ENCODE data around the gene NLE1.

The NLE1 gene

GRCh38 chr17:35148144-35148543 lies 6.0 kb upstream of the NLE1 start:
- Mint-ChIP-seq H3K36me3 (no peaks in the 10 kb centered on the region), H3K4me1 (peaks cover 6% of the 10 kb centered on the region), H3K27ac (no peak overlapping the region), H3K4me3 (no peak overlapping the region), H3K9me3 (no peaks in the 10 kb centered on the region)
- ATAC-seq = no peak
- DNase-seq (ENCODE audit: low spot score in 2 of 2) = no peak

- ATAC-seq = no peak
- no peak for DNase-seq (ENCODE audit: low spot score in 2 of 2)
- no peaks in the 10 kb centered on the region for H3K9me3 Mint-ChIP-seq
- H3K36me3 Mint-ChIP-seq = no peaks in the 10 kb centered on the region
- no peak within 1 kb of the TSS for H3K4me3 Mint-ChIP-seq
- no peak within 1 kb of the TSS for H3K27ac Mint-ChIP-seq
- H3K4me1 Mint-ChIP-seq = peaks cover 6% of the 10 kb centered on the region
These were observed 5.3 kb upstream of the NLE1 start, which contains the start of gene UNC45B for GRCh38 chr17:35147375-35147905. Gene UNC45B, plus strand, starts transcription at chr17:35147817. Its CDS starts 447 bp downstream, at chr17:35148264.

GRCh38 chr17:35146214-35146833 lies 4.2 kb upstream of the NLE1 start:
- no peak for DNase-seq (ENCODE audit: low spot score in 2 of 2)
- Mint-ChIP-seq H3K4me1 (peaks cover 6% of the 10 kb centered on the region), H3K27ac (no peak overlapping the region), H3K4me3 (no peak overlapping the region), H3K36me3 (no peaks in the 10 kb centered on the region), H3K9me3 (no peaks in the 10 kb centered on the region)
- ATAC-seq = no peak

- H3K9me3 Mint-ChIP-seq = no peaks in the 10 kb centered on the region
- H3K36me3 Mint-ChIP-seq = peaks cover 9% of the 10 kb centered on the region
- DNase-seq (ENCODE audit: low spot score in 2 of 2) (no peak), ATAC-seq (no peak)
- H3K27ac Mint-ChIP-seq = no peak overlapping the region
- H3K4me1 Mint-ChIP-seq = peaks cover 6% of the 10 kb centered on the region
- no peak overlapping the region for H3K4me3 Mint-ChIP-seq
These were observed 2.7 kb upstream of the NLE1 start for GRCh38 chr17:35144840-35145239.

GRCh38 chr17:35142467-35142796 lies 329 bp upstream of the NLE1 start:
- peaks cover 6% of the 10 kb centered on the region for H3K4me1 Mint-ChIP-seq
- H3K4me3 Mint-ChIP-seq = peak overlapping the region; percentile 73
- H3K36me3 Mint-ChIP-seq = peaks cover 33% of the 10 kb centered on the region
- DNase-seq (ENCODE audit: low spot score in 2 of 2) (no peak), ATAC-seq (peak; percentile 9)
- H3K9me3 Mint-ChIP-seq = no peaks in the 10 kb centered on the region
- H3K27ac Mint-ChIP-seq = peak overlapping the region; percentile 76

- Mint-ChIP-seq H3K36me3 (peaks cover 76% of the 10 kb centered on the region), H3K9me3 (no peaks in the 10 kb centered on the region), H3K4me1 (peaks cover 7% of the 10 kb centered on the region), H3K4me3 (no peak overlapping the region), H3K27ac (no peak overlapping the region)
- ATAC-seq (no peak), DNase-seq (ENCODE audit: low spot score in 2 of 2) (no peak)
These were observed 3.9 kb downstream of the NLE1 start for GRCh38 chr17:35138218-35138617.

GRCh38 chr17:35135322-35135721 lies 6.8 kb downstream of the NLE1 start:
- Mint-ChIP-seq H3K27ac (no peak overlapping the region), H3K9me3 (no peaks in the 10 kb centered on the region), H3K36me3 (peaks cover 88% of the 10 kb centered on the region), H3K4me3 (no peak overlapping the region), H3K4me1 (peaks cover 7% of the 10 kb centered on the region)
- ATAC-seq = no peak
- no peak for DNase-seq (ENCODE audit: low spot score in 2 of 2)

GRCh38 chr17:35132816-35133550 lies 9.1 kb downstream of the NLE1 start:
- ATAC-seq (no peak), DNase-seq (ENCODE audit: low spot score in 2 of 2) (no peak)
- H3K27ac Mint-ChIP-seq = peak overlapping the region; percentile 45
- H3K4me1 Mint-ChIP-seq = peaks cover 7% of the 10 kb centered on the region
- H3K36me3 Mint-ChIP-seq = peaks cover 65% of the 10 kb centered on the region
- no peak overlapping the region for H3K4me3 Mint-ChIP-seq
- no peaks in the 10 kb centered on the region for H3K9me3 Mint-ChIP-seq

GRCh38 chr17:35132099-35132498 lies 10.0 kb downstream of the NLE1 start:
- peaks cover 7% of the 10 kb centered on the region for H3K4me1 Mint-ChIP-seq
- peaks cover 56% of the 10 kb centered on the region for H3K36me3 Mint-ChIP-seq
- no peaks in the 10 kb centered on the region for H3K9me3 Mint-ChIP-seq
- ATAC-seq (no peak), DNase-seq (ENCODE audit: low spot score in 2 of 2) (no peak)
- peak overlapping the region; percentile 45 for H3K27ac Mint-ChIP-seq
- no peak overlapping the region for H3K4me3 Mint-ChIP-seq

GRCh38 chr17:35130392-35130791 lies 11.7 kb downstream of the NLE1 start:
- peak overlapping the region; percentile 45 for H3K27ac Mint-ChIP-seq
- H3K36me3 Mint-ChIP-seq = peaks cover 39% of the 10 kb centered on the region
- no peak overlapping the region for H3K4me3 Mint-ChIP-seq
- ATAC-seq = no peak
- no peaks in the 10 kb centered on the region for H3K9me3 Mint-ChIP-seq
- H3K4me1 Mint-ChIP-seq = peaks cover 7% of the 10 kb centered on the region
- DNase-seq (ENCODE audit: low spot score in 2 of 2) = no peak

GRCh38 chr17:35129973-35130351 lies 12.1 kb downstream of the NLE1 start:
- no peaks in the 10 kb centered on the region for H3K9me3 Mint-ChIP-seq
- peaks cover 7% of the 10 kb centered on the region for H3K4me1 Mint-ChIP-seq
- no peak overlapping the region for H3K27ac Mint-ChIP-seq
- DNase-seq (ENCODE audit: low spot score in 2 of 2) (no peak), ATAC-seq (no peak)
- peaks cover 35% of the 10 kb centered on the region for H3K36me3 Mint-ChIP-seq
- H3K4me3 Mint-ChIP-seq = no peak overlapping the region

- DNase-seq (ENCODE audit: low spot score in 2 of 2) = no peak
These were observed 12.7 kb downstream of the NLE1 start for GRCh38 chr17:35129154-35129972.

GRCh38 chr17:35127751-35128514 lies 14.2 kb downstream of the NLE1 start:
- H3K36me3 Mint-ChIP-seq = peaks cover 14% of the 10 kb centered on the region
- no peaks in the 10 kb centered on the region for H3K4me1 Mint-ChIP-seq
- no peak for DNase-seq (ENCODE audit: low spot score in 2 of 2)
- no peak overlapping the region for H3K27ac Mint-ChIP-seq
- no peaks in the 10 kb centered on the region for H3K9me3 Mint-ChIP-seq
- no peak overlapping the region for H3K4me3 Mint-ChIP-seq
- ATAC-seq = no peak

More at GRCh38 chr17:35129154-35129972, 12.7 kb downstream of the NLE1 start:
- Mint-ChIP-seq H3K36me3 (peaks cover 29% of the 10 kb centered on the region), H3K4me3 (no peak overlapping the region), H3K9me3 (no peaks in the 10 kb centered on the region), H3K27ac (peak overlapping the region; percentile 60), H3K4me1 (peaks cover 7% of the 10 kb centered on the region)
- no peak for ATAC-seq

- Mint-ChIP-seq H3K9me3 (no peaks in the 10 kb centered on the region), H3K4me3 (no peak within 1 kb of the TSS), H3K36me3 (peaks cover 9% of the 10 kb centered on the region), H3K4me1 (peaks cover 32% of the 10 kb centered on the region), H3K27ac (peak within 1 kb of the TSS; percentile 69)
- DNase-seq (ENCODE audit: low spot score in 2 of 2) (no peak), ATAC-seq (no peak)
These were observed 20.8 kb downstream of the NLE1 start, which contains the start of gene FNDC8 for GRCh38 chr17:35121315-35121714. Gene FNDC8, plus strand, starts transcription at chr17:35121615. Its CDS starts 79 bp downstream, at chr17:35121694.

Measured in stimulated activated effector memory CD8-positive, alpha-beta T cell treated with anti-CD3 and anti-CD28 coated beads, Interleukin-12 subunit alpha, Interleukin-12 subunit beta, amount 100 ng/mL, for 72 hours (primary cell).